ENCODE measurements around the gene ELOVL1. TPM values are rescaled to one million over a fixed set of nuclear protein-coding genes. Genes with fewer than 3 reads are reported as not detected.

Gene ELOVL1
- total RNA-seq, 1 donor from 2014 or later, result 100 TPM

GRCh38 chr1:43368646-43369020 lies 822 bp upstream of the ELOVL1 start:
- no peak for TF ChIP-seq CTCF (conservative IDR thresholded peaks at IDR 0.05; ENCODE audit: low read depth, low read length)
- peak overlapping the region; percentile 94 for H3K4me3 ChIP-seq (ENCODE audit: low read depth, low read length)
- DNase-seq (ENCODE audit: low read depth), result no peak

GRCh38 chr1:43367026-43367903 lies 546 bp downstream of the ELOVL1 start:
- DNase-seq (ENCODE audit: low read depth), result no peak
- TF ChIP-seq CTCF (conservative IDR thresholded peaks at IDR 0.05; ENCODE audit: low read depth, low read length), result no peak
- peak overlapping the region; percentile 94 for H3K4me3 ChIP-seq (ENCODE audit: low read depth, low read length)

- TF ChIP-seq CTCF (conservative IDR thresholded peaks at IDR 0.05; ENCODE audit: low read depth, low read length), result no peak
Measured at GRCh38 chr1:43366601-43367025, 1.2 kb downstream of the ELOVL1 start.

GRCh38 chr1:43366179-43366578 lies 1.6 kb downstream of the ELOVL1 start:
- H3K4me3 ChIP-seq (ENCODE audit: low read depth, low read length), result peak overlapping the region; percentile 94
- no peak for DNase-seq (ENCODE audit: low read depth)
- no peak for TF ChIP-seq CTCF (conservative IDR thresholded peaks at IDR 0.05; ENCODE audit: low read depth, low read length)

More at GRCh38 chr1:43366601-43367025, 1.2 kb downstream of the ELOVL1 start:
- no peak for DNase-seq (ENCODE audit: low read depth)
- peak overlapping the region; percentile 94 for H3K4me3 ChIP-seq (ENCODE audit: low read depth, low read length)

- peak overlapping the region; percentile 94 for H3K4me3 ChIP-seq (ENCODE audit: low read depth, low read length)
- TF ChIP-seq CTCF (conservative IDR thresholded peaks at IDR 0.05; ENCODE audit: low read depth, low read length), result no peak
- DNase-seq (ENCODE audit: low read depth), result no peak
Measured at GRCh38 chr1:43365678-43366077, 2.1 kb downstream of the ELOVL1 start.

GRCh38 chr1:43363935-43364525 lies 3.8 kb downstream of the ELOVL1 start:
- no peak for DNase-seq (ENCODE audit: low read depth)
- no peak overlapping the region for H3K4me3 ChIP-seq (ENCODE audit: low read depth, low read length)
- TF ChIP-seq CTCF (conservative IDR thresholded peaks at IDR 0.05; ENCODE audit: low read depth, low read length), result no peak

Data from epithelial cell of proximal tubule (primary cell).